Adipose tissue (tissue), 3 donors: ENCODE results near the gene NCDN. TPM values are rescaled to one million over a fixed set of nuclear protein-coding genes. Genes with fewer than 3 reads are reported as not detected.
"Not testable (repeated sequence)": the region's sequence is repeated elsewhere in the genome, so short reads cannot be mapped to it uniquely, and the experiment has no call there.

Experiments used
- H3K27ac ChIP-seq: one replicate; pipeline ENCODE4 v1.5.1; 2013; ENCODE audit warnings: low read depth, low read length
- WGBS, 3 donors: extraction: QIAGEN DNeasy Blood & Tissue Kit; methylation state at CpG; one replicate each; pipeline ENCODE4 v1.1.7; 2013; 5-methylcytosine and 5-hydroxymethylcytosine counted together
- polyA plus RNA-seq, 3 donors: library from polyadenylated mRNA; stranded (reverse); fragments of 200-250 nt; gene quantifications; one replicate each; pipeline ENCODE4 v1.2.3, GENCODE V29; 2013
- donor health status: healthy with polysubstance abuse.
- donor health status: Bipolar disorder and iron deficiency.
- donor health status: healthy.

NCDN gene
- polyA plus RNA-seq, 3 donors: 5.3 to 11.6 (median 11.2) TPM

DNA sequence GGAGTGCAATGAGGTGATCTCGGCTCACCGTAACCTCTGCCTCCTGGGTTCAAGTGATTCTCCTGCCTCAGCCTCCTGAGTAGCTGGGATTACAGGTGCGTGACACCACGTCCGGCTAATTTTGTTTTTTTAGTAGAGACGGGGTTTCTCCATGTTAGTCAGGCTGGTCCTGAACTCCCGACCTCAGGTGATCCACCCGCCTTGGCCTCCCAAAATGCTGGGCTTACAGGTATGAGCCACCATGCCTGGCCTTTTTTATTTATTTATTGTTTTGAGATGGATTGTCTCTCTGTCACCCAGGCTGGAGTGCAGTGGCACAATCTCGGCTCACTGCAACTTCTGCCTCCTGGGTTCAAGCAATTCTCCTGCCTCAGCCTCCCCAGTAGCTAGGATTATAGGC, 24.0 kb downstream of the NCDN start:
- not testable (repeated sequence) for H3K27ac ChIP-seq
- WGBS, 3 donors: 92 to 95% (median 94%) methylated on average over 9 of the region's 9 CpGs

DNA sequence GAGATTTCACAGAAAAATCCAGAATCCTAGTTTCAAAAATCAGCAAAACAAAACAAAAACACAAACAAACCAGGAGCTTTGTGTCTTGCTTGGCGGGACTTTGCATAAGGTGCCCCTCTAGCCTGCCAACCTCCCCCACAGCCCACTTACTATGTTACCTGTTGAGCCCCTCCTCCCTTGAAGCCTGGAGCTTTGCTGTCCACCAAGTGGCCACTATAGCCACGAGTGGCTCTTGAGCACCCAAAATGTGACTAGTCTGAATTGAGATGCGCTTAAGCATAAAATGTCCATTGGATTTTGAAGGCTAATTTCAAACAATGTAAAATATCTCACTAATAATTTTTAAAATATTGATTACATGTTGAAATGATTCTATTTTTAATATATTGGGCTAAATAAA, 27.7 kb downstream of the NCDN start:
- 85 to 88% (median 86%) methylated on average over 3 of the region's 3 CpGs for WGBS, 3 donors

DNA sequence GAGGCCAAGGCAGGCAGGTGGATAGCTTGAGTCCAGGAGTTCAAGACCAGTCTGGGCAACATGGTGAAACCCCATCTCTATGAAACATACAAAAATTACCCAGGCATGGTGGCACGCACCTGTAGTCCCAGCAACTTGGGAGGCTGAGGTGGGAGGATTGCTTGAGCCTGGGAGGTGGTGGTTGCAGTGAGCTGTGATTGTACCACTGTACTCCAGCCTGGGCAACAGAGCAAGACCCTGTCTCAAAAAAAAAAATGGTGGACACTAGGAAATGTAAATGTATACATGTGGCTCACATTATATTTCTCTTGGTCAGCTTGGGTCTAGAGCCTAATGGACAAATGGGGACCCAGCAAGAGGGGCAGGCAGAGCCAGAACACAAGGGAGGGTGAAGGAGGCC, 28.2 kb downstream of the NCDN start:
- 95 to 100% (median 95%) methylated on average over 1 of the region's 1 CpG for WGBS, 3 donors
- H3K27ac ChIP-seq: not testable (repeated sequence)

More for the DNA sequence above, 27.7 kb downstream of the NCDN start:
- H3K27ac ChIP-seq: no peak overlapping the region

DNA sequence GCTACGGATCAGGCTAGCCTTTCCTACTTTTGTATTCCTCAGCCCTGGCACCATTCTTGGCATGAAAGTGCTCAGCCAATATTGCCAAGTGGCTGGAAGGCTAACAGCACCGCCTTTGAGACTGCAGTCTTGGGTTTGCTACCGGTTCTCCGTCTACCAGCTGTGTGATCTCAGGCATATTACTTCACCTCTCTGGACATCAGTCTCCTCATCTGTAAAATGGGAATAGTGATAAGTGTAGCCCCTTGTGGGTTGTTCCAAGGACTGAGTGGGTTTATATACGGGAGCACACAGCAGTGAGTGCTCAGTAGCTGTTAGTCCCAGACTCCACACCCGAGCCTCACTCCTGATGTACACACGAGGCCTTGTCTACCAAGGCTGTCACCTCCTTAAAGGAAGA, 29.2 kb downstream of the NCDN start:
- no peak overlapping the region for H3K27ac ChIP-seq
- WGBS, 3 donors: 87 to 94% (median 93%) methylated on average over 7 of the region's 7 CpGs

DNA sequence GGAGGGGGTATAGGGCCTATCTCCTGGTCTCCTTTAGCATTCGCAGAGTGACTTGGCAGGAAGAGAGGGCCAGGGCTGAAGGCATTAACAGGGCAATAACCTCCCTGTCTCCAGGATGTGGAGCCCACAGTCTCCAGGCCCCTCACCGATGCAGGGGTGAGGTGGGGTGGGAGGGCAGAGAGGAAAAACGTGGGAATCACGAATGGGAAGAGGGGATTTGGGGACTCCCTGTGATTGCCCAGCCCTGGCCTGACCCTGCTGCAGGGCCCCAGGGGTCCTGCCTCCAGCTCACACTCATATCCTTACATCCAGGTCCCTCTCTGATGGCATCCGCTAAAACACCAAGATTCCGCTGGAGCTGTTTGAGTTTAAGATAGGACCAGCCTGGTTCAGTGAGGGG, 30.1 kb downstream of the NCDN start:
- 85 to 89% (median 86%) methylated on average over 6 of the region's 6 CpGs for WGBS, 3 donors
- no peak overlapping the region for H3K27ac ChIP-seq

DNA sequence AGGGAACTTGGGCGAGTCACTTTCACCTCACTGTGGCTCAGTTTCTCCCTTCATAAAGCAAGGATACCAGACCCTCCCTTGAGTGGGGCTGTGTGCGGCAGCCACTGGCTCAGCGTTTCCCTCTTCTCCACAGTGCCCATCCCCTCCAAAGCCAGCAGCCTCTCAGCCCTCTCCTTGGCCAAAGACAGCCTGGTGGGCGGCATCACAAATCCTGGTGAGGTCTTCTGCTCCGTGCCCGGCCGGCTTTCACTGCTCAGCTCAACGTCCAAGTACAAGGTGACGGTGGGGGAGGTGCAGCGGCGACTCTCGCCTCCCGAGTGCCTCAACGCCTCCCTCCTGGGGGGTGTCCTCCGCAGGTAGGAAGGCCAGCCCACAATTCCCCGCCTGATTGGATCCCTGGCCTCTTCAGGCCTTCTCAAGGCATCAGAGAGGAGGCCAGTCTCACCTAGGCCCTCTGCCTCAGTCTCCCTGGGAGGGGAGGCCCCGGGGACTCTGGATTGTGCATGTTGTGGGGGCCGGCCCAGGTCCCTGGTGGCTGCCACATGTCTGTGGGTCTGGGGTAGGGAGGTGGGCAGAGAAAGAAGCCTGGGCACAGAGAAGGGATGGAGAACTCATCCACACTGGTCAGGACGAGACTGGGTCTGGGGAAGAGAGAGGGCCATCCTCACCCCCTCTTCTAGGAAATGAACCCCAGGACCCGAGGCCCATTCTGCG, 30.8 kb downstream of the NCDN start:
- WGBS, 3 donors: 71 to 83% (median 83%) methylated on average over 21 of the region's 21 CpGs

DNA sequence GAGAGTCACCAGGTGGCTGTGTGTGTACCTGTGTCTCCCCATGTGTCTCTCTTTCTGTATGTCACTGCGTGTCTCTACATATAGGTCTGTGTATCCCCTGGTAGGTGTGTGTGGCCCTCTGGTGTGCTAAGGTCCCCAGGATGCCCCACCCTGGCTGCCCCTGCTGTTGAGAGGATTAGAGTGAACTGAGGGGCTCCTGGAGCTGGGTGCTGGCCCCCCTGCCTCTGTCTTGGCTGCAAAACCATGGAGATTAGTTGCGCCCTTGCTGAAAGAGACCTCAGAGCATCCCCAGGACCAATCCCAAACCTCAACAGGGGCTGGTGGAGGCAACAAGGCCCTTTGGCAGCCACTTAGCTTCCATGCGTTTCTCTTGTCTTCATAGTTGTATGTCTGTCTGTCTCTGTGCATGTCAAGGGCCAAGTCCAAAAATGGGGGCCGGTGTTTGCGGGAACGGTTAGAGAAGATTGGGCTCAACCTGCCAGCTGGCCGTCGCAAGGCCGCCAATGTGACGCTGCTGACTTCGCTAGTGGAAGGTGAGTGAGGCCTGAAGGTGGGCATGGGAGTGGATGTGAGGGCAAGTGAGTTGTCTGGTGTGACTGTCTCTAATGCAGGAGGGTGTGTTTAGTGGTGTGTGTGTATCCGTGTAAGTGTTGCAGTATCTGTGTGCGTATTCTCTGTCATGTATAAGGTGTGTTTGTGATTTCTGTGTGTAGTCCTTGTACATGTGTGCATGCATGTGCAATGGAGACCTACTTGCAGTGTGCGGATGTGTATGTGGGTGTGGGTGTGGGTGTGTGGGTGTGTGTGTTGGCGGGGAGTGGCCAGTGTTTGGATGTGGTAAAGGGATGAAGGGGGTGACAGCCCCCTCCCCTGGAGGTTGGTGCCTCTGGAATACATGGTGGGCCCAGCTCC, 32.2 kb downstream of the NCDN start:
- WGBS, 3 donors: 91 to 97% (median 96%) methylated on average over 15 of the region's 15 CpGs
- no peak overlapping the region for H3K27ac ChIP-seq

More for the DNA sequence above, 30.8 kb downstream of the NCDN start:
- no peak overlapping the region for H3K27ac ChIP-seq

DNA sequence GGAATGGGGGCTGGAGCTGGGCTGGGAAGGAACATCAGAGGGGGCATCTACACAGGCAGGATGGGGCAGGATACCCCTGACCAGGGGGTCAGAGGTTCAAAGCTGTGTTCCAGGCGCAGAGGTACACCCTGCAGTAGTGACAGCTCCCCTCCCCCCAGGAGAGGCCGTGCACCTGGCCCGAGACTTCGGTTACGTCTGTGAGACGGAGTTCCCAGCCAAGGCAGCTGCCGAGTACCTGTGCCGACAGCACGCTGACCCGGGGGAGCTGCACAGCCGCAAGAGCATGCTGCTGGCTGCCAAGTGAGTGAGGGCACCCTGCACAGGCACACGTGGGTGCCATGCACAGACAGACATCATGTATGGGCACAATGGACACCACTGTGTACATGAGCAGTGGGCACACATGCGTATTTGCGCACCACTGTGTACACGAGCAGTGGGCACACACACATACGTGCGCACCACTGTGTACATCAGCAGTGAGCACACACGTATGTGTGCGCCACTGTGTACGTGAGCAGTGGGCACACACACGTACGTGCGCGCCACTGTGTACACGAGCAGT, 33.0 kb downstream of the NCDN start:
- WGBS, 3 donors: 93 to 95% (median 94%) methylated on average over 25 of the region's 25 CpGs
- H3K27ac ChIP-seq: no peak overlapping the region

DNA sequence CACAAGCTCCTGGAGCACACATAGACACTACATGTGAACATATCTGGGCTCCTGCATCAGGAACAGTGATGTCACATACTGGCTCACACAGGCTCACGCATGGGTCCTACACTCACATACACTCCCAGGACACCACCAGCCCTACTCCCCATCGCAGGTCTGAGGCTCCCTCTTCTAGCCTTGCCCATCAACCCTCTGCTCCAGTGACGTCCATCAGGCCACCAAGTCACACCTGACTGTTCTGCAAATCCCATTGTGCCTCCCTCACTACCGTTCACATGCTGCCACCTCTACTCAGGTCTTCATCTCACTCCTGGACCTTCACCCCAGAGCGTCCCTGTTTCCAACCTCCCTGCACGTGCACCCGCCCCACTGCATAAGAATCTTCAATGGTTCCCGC, 33.6 kb downstream of the NCDN start:
- no peak overlapping the region for H3K27ac ChIP-seq
- 93 to 96% (median 94%) methylated on average over 8 of the region's 8 CpGs for WGBS, 3 donors

DNA sequence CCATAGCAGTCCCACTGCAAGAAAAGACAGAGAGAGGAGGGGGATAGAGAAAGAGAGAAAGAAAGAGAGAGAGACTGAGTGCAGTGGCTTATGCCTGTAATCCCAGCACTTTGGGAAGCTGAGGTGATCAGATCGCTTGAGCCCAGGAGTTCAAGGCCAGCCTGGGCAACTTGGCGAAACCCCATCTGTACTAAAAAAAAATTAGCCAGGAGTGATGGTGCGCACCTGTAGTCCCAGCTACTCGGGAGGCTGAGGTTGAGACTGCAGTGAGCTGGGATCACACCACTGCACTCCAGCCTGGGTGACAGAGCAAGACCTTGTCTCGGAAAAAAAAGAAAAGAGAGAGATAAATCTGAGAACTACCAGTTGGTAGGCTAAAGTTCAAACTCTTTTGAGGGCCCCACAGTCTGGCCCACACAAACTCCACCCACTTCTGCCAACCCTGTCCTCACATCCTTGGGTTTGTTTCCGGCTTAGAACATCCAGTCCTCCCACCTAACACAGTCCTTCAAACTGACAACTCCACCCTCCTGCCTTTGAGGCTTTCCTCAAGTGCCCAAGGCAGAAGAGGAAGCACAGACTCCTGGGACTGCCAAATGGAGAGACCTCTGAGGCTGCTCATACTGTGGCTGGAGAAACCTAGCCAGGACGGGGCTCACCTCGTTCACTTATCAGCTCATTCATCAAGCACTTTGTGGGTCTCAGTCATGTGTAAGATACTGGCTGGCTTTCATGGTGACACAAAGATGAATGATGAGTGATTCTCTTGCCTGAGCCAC, 35.6 kb downstream of the NCDN start:
- no peak overlapping the region for H3K27ac ChIP-seq
- 53 to 71% (median 69%) methylated on average over 8 of the region's 8 CpGs for WGBS, 3 donors

DNA sequence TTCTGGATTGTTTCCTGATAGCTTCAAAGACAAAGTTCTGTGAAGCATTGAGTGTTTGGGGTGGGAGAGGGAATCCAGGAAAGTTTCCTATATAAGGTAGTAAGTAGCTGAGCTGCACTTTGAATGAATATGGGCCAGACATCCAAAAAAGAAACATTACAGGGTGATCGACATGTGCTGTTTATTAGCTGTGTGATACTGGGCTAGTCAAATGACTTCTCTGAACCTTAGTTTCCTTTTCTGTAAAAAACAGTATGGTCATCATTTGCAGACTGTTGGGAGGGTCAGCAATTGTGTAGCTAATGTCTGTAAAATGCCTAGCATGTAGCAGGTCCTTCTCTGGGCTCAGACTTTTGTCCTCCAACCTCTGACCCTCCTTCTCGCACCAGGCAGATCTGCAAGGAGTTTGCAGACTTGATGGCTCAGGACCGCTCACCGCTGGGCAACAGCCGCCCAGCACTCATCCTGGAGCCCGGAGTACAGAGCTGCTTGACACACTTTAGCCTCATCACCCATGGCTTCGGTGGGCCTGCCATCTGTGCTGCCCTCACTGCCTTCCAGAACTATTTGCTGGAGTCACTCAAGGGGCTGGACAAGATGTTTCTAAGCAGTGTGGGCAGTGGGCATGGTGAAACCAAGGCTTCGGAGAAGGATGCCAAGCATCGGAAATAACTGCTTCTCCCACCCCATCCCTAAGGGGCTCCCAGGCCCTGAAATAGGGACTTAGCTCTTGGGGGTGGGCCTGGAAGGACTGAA, 36.6 kb downstream of the NCDN start:
- WGBS, 3 donors: 92 to 97% (median 94%) methylated on average over 9 of the region's 9 CpGs
- no peak overlapping the region for H3K27ac ChIP-seq

DNA sequence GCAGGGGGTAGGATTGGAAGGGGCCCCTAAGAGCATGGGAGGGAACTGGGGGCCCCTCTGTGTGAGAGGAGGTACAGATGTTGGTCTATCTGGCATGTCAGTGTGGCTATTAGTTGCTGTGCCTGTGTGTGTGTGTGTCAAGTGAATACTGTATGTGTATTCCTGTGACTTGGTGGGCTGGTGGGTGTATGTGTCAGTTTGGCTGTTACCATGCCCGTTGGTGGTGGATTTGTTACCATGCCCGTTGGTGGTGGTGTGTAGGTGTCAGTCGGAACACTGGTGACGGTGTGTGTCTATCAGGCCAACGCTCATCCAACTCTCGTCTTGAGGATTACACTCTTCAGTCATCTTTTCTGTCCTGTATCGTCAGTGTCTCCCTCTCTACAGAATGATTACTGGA, 38.1 kb downstream of the NCDN start:
- WGBS, 3 donors: 93 to 94% (median 94%) methylated on average over 7 of the region's 7 CpGs
- H3K27ac ChIP-seq: no peak overlapping the region

DNA sequence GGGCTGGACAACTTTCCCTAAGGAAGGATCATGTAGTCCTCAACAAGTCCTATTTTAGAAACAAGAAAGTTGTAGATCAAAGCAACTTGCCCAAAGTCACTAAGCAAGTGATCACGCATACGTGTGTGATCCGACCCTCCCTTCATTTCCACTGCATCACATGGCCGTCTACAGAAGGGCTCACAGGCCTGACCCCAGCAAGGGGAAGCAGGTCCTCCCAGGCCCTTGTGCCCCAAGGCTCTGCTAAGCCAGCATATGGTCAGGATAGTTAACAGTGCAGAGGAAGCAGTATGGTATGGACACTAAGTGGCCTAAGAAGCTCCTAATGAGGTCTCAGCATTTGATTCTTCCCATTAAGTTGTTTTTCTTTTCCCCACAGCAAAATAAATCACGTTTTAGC, 40.3 kb downstream of the NCDN start:
- 88 to 91% (median 88%) methylated on average over 5 of the region's 5 CpGs for WGBS, 3 donors
- H3K27ac ChIP-seq: no peak overlapping the region

DNA sequence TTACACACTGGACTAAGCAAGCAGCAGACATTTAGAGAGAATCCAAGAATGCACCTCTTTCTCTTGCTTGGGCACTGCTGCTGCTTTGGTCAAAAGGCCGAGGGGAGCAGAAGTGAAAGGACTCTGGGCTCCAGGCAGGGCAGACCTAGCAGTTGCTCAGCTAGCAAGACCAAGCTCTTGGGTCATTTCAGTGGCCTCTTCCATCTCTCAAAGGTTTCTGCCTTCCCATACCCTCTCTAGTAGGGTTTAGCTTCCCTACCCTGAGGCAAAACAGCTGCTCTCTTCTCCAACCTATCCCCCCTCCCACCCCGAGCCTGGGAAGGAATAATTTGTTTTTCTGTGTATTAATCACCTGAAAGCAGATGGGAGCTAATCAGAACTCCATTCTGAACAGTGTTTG, 41.3 kb downstream of the NCDN start:
- H3K27ac ChIP-seq: no peak overlapping the region
- 73 to 84% (median 78%) methylated on average over 2 of the region's 2 CpGs for WGBS, 3 donors

DNA sequence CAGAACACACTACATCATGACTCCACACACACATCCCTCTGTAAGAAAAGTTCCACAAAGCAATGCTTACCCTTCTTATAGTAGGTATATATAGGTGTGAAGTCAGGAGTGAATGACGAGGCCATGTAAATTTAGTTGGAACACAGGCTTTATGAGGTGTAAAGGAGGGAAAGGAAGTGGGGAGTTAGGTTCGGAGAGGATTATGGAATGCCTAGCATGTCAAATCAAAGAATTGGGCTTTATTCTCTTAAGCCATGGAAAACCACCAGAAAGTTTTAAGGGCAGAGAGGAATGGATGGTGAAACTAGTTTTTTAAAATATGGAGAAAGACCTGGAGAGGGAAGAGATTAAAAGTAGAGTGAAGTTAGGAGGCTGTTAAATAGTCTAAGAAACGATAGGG, 41.8 kb downstream of the NCDN start:
- 86 to 91% (median 91%) methylated on average over 3 of the region's 3 CpGs for WGBS, 3 donors
- no peak overlapping the region for H3K27ac ChIP-seq

DNA sequence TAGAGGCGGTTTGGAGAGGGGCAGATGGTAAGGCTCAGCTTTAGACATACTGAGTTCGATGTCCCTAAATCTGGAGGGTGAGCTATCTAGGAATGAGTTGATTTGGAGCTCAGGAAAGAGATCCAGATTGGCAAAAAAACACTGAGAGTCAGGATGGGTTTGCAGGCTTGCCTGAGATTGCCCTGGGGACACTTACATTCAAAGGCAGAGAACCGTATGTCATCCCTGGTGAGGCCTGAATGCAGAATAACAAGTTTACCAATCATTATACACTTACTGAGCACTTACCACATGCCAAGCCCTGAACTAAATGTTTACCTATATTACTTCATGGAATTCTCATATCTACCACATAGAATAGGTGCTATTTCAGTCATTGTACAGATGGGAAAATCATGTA, 43.0 kb downstream of the NCDN start:
- WGBS, 3 donors: 88 to 96% (median 93%) methylated on average over 3 of the region's 3 CpGs
- no peak overlapping the region for H3K27ac ChIP-seq

DNA sequence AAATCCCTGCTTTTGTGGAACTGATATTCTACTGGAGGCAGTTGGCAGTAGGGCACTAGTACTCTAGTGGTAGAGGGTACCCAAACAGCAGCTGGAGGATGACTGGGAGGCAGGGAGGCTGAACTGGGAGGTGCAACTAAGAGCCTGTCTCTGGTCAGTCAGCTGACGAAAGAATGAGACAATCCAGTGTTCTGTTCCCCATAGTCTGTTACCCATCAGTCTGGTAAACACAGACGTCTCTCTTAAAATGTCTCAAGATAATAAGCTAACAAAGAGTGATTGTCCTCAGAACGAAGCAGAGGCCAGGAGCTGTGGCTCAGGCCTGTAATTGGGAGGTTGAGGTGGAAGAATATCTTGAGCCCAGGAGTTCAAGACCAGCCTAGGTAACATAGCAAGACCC, 45.9 kb downstream of the NCDN start:
- H3K27ac ChIP-seq: no peak overlapping the region
- 68 to 88% (median 86%) methylated on average over 3 of the region's 3 CpGs for WGBS, 3 donors

DNA sequence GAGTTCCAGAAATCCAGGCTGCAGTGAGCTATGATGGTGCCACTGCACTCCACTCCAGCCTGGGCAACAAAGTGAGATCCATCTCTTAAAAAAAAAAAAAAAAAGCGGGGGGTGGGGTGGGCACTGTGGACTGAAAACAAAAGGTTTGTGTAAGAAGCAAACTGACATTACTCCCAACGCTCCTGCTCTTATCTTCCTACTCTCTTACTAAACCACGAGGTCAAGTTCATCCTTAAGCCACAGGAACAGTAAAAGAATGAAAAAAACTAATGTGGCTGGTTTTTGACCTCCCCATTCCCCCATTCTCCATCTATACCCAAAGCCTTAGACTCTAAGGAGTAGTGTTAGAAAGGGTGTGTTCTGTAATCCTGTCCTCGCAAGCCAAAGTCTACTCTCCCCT, 46.3 kb downstream of the NCDN start:
- H3K27ac ChIP-seq: no peak overlapping the region
- WGBS, 3 donors: 62 to 89% (median 84%) methylated on average over 3 to 4 of the region's 4 CpGs
